ENCODE data around the gene ETFA.

- TF ChIP-seq POLR2A (IDR thresholded peaks at IDR 0.05) = no peak
- no peak for TF ChIP-seq CTCF (IDR thresholded peaks at IDR 0.05)
- no peak for TF ChIP-seq POLR2AphosphoS5 (IDR thresholded peaks at IDR 0.05)
- no peak for TF ChIP-seq EP300 (IDR thresholded peaks at IDR 0.05; ENCODE audit: low read depth)
Observed at GRCh38 chr15:76270876-76271275, 40.4 kb downstream of the ETFA start.
